Esophagus squamous epithelium (tissue), 4 donors: ENCODE results near the gene KAT6B.

Experiments
- POLR2A ChIP-seq, 4 donors: fragments of 450-650 bp; IDR thresholded peaks; one replicate each; pipeline ENCODE4 v1.6.1; 2017; ENCODE audit warnings: antibody characterized with exemption in 4 of 4, mild to moderate bottlenecking in 4 of 4, moderate library complexity in 3 of 4
- TF ChIP-seq, protein P1 (sequence below), 6 experiments: fragments of 450-650 bp in 4 of 6; fragments of 200-600 bp in 2 of 6; sonication (generic) in 2 of 6; IDR thresholded peaks; one replicate each; pipeline ENCODE4 v1.5.1; 2016 to 2019; ENCODE audit warnings: antibody characterized with exemption in 6 of 6, mild to moderate bottlenecking in 4 of 6, moderate library complexity in 4 of 6

DNA sequence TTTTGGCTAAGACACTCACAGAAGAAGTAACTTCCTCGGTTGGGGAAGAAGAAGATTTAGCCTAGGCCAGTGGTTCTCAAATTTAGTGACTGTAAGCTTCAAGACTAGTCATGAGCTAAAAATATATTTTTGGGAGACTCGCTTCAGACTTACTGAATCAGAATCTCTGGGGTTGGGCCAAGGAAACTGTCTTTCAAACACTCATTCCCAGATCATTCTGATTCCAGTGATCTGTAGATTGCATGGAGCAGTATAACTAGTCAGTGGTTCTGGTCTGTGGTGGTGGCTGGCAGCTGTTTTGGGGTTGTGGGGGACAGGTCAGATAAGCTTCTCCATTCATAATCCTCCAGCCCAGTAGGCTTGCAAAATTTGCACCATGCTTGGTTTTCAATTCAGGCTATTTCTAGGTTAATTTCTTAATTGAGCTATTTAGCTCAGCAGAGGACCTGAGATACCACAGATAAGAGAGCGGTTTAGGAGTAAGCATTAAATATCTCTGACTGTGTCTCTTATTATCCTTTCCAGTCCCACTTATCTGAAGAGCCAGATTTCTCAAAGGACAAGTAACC lies 3.8 kb upstream of the KAT6B start:
- TF ChIP-seq, protein P1, sequence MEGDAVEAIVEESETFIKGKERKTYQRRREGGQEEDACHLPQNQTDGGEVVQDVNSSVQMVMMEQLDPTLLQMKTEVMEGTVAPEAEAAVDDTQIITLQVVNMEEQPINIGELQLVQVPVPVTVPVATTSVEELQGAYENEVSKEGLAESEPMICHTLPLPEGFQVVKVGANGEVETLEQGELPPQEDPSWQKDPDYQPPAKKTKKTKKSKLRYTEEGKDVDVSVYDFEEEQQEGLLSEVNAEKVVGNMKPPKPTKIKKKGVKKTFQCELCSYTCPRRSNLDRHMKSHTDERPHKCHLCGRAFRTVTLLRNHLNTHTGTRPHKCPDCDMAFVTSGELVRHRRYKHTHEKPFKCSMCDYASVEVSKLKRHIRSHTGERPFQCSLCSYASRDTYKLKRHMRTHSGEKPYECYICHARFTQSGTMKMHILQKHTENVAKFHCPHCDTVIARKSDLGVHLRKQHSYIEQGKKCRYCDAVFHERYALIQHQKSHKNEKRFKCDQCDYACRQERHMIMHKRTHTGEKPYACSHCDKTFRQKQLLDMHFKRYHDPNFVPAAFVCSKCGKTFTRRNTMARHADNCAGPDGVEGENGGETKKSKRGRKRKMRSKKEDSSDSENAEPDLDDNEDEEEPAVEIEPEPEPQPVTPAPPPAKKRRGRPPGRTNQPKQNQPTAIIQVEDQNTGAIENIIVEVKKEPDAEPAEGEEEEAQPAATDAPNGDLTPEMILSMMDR (IDR thresholded peaks at IDR 0.05): no peak
- TF ChIP-seq POLR2A (IDR thresholded peaks at IDR 0.05): no peak
